ENCODE measurements around the gene COG2.
A peak's percentile ranks its signal among the peaks of the same experiment; 100 is the strongest.
"Not testable (repeated sequence)": the region's sequence is repeated elsewhere in the genome, so short reads cannot be mapped to it uniquely, and the experiment has no call there.

COG2 gene

GRCh38 chr1:230713915-230714764, 71.9 kb downstream of the COG2 start, which contains the start of gene AGT:
TSS of gene AGT (minus strand) at chr1:230714122. CDS start at chr1:230710823, 3,299 bp downstream.
- DNase-seq (ENCODE audit: low spot score): no peak

DNA sequence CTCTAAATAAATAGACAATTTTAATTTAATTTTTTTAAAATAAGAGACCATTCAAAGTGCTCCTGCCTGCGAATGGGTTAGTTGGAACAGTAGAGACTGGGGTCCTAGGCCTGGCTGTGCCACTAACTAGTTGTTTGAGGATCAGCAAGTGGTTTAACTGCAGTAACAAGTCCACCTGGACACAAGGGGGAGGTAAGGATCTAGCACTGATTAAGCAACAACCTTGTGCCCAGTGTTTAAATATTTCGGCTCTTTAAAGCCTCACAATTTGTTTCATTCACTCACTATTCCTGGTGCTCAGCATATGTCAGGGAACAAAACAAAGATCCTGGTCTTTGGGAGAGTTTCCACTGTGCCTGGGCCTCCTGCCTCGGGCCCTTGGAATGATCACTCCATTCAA, 73.2 kb downstream of the COG2 start:
- no peak for DNase-seq (ENCODE audit: low spot score)

- peak; percentile 26 for DNase-seq (ENCODE audit: low spot score)
These were observed 74.2 kb downstream of the COG2 start for GRCh38 chr1:230716453-230716852.

- DNase-seq (ENCODE audit: low spot score): no peak
These were observed 75.0 kb downstream of the COG2 start for GRCh38 chr1:230717251-230717650.

GRCh38 chr1:230721849-230722522, 79.7 kb downstream of the COG2 start:
- not testable (repeated sequence) for DNase-seq (ENCODE audit: low spot score)

DNA sequence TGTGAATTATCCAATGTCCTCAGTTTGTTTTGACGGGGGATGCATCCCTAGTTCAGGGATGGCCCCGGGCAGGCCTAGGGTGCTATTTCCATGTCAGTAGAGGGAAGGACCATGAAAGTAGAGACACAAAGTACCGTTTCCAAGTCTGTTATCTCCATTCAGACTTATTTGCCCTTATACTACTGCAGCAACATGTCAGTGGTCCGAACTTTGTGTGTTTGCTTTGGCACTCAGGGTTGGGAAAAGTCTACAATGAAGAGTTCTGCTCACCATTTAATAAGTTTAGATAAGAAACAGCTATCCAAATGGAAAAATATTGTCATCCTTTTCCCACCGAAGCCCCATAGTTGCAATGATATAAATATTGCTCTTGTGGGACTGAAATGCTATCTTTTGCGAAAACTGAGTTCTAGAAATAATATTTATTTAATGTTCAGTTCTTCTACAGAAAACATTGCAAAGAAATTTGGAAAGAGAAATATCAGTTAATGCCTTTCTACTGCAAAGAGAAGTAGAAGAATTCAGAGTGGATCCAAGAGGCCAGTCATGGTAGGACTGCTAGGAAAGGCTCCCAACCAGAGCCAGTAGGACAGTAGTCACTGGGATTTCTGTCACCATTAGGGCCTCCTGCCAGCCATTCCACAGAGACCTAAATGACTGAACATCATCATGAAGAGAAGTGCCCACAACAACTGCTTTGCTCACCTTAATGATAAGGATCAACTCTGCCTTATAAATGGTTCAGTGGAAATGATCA, 83.2 kb downstream of the COG2 start:
- DNase-seq (ENCODE audit: low spot score): no peak

- DNase-seq (ENCODE audit: low spot score): no peak
These were observed 86.6 kb downstream of the COG2 start for GRCh38 chr1:230728710-230729392.

DNA sequence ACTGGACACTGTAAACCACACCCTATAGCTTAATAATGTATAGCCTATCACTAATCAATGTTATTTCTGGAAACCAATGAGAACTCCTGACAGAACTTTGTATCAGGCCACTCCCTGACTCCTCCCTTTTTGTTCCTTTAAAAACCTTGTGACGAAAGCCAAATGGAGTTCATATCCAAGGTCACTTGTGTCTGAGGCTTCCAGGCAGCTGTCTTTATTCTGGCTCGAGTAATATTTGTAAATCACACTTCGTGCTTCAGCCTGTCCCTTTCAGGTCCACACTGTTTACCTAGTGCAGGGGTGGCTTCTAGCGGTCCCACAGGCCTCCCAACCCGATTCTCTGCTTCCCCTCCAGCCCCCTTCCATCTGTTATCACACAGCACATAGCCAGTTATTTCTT, 88.7 kb downstream of the COG2 start:
- DNase-seq (ENCODE audit: low spot score): no peak

DNA sequence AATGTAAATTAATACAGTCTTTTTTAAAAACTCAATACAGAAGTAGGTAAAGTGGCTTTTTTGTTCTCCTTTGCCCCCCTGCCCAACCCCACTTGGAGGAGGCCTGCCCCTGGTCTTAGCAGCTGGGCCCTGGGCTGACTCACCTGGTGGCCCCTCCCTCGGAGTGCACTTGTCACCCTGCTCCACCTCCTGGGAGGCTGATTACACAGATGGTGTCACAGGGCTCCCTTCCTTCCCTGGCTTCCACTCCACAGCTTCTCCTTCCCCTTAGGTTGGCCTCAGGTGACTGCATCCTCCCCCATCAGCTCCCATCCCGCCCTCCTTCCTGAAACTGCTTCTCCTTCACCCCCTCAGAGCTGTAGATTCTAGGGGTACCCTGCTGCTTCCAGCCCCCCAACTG, 93.2 kb downstream of the COG2 start:
- no peak for DNase-seq (ENCODE audit: low spot score)

GRCh38 chr1:230737622-230738262, 95.5 kb downstream of the COG2 start:
- DNase-seq (ENCODE audit: low spot score): no peak

- DNase-seq (ENCODE audit: low spot score): no peak
These were observed 97.4 kb downstream of the COG2 start for GRCh38 chr1:230739564-230740290.
